PC-3 (cell line): ENCODE data around the gene SRRM2. TPM values are rescaled to one million over a fixed set of nuclear protein-coding genes. Genes with fewer than 3 reads are reported as not detected.

ENCODE experiments used
- ATAC-seq: fragments of 200-7000 bp; cut with Tn5 transposase; 2 replicates; pipeline ENCODE4 v1.9.1; 2020; ENCODE audit warnings: mild to moderate bottlenecking, moderate library complexity
- BruUV-seq: library from RNA; stranded (reverse); fragments of 400-500 nt; replicated peaks from 2 replicates; lab custom pipeline; 2021; lab: Mats Ljungman, UMichigan
- CTCF ChIA-PET: fragments of 300-600 bp; sonication (Branson Sonifier 250); formaldehyde crosslinking; loops from one replicate; lab custom pipeline; 2022; ENCODE audit warnings: antibody characterized with exemption; lab: Charles Lee
- POLR2A ChIA-PET: fragments of 300-600 bp; sonication (Branson Sonifier 250); formaldehyde crosslinking; loops from one replicate; lab custom pipeline; 2022; ENCODE audit warnings: antibody characterized with exemption; ENCODE audit not compliant: unreplicated experiment; lab: Charles Lee
- DNase-seq: peaks from one replicate; pipeline ENCODE4 v3.0.0-alpha.2; 2015
- H2AFZ ChIP-seq: fragments of 300-600 bp; sonication (generic); 2 replicates; pipeline ENCODE4 v1.6.0; 2016; ENCODE audit warnings: antibody characterized with exemption, low read length
- H3F3A ChIP-seq: fragments of 300-600 bp; sonication (generic); one replicate; pipeline ENCODE4 v1.6.0; 2017; ENCODE audit warnings: antibody characterized with exemption, low read length, control low read depth, mild to moderate bottlenecking; ENCODE audit not compliant: unreplicated experiment
- H3K27ac ChIP-seq: fragments of 300-600 bp; sonication (generic); 2 replicates; pipeline ENCODE4 v1.5.1; 2016; ENCODE audit warnings: mild to moderate bottlenecking, low read length
- H3K27me3 ChIP-seq: fragments of 300-600 bp; sonication (generic); 2 replicates; pipeline ENCODE4 v1.6.1; 2016; ENCODE audit warnings: low read length, mixed read lengths
- H3K36me3 ChIP-seq: fragments of 300-600 bp; sonication (generic); 2 replicates; pipeline ENCODE4 v1.6.1; 2016; ENCODE audit warnings: low read depth, mixed run types, low read length, mixed read lengths
- H3K4me1 ChIP-seq: fragments of 300-600 bp; sonication (generic); 2 replicates; pipeline ENCODE4 v1.5.1; 2016; ENCODE audit warnings: low read length; ENCODE audit not compliant: insufficient read depth
- H3K4me2 ChIP-seq: fragments of 300-600 bp; sonication (generic); 2 replicates; pipeline ENCODE4 v1.6.0; 2016; ENCODE audit warnings: low read length
- H3K4me3 ChIP-seq: fragments of 300-600 bp; sonication (generic); 2 replicates; pipeline ENCODE4 v1.5.1; 2016; ENCODE audit warnings: mild to moderate bottlenecking, low read length, mixed read lengths
- H3K79me2 ChIP-seq: fragments of 300-600 bp; sonication (generic); 2 replicates; pipeline ENCODE4 v1.6.1; 2017; ENCODE audit warnings: low read length, mixed read lengths
- H3K9ac ChIP-seq: fragments of 300-600 bp; sonication (generic); 2 replicates; pipeline ENCODE4 v1.6.0; 2016; ENCODE audit warnings: mild to moderate bottlenecking, low read length
- H3K9me2 ChIP-seq: fragments of 300-600 bp; sonication (generic); replicated peaks from 2 replicates; pipeline ENCODE4 v1.6.1; 2016; ENCODE audit warnings: mixed run types, low read length, mixed read lengths
- H3K9me3 ChIP-seq: fragments of 300-600 bp; sonication (generic); 2 replicates; pipeline ENCODE4 v1.6.1; 2016; ENCODE audit warnings: low read length, mixed read lengths
- H4K20me1 ChIP-seq: fragments of 300-600 bp; sonication (generic); 2 replicates; pipeline ENCODE4 v1.6.1; 2016; ENCODE audit warnings: low read length, mixed read lengths
- EZH2 ChIP-seq: fragments of 300-600 bp; sonication (generic); IDR thresholded peaks from one replicate; pipeline ENCODE4 v1.6.1; 2017; ENCODE audit warnings: antibody characterized with exemption, mild to moderate bottlenecking, low read length; ENCODE audit not compliant: unreplicated experiment
- EZH2phosphoT487 ChIP-seq: fragments of 300-600 bp; sonication (generic); IDR thresholded peaks from 2 replicates; pipeline ENCODE4 v1.6.1; 2018; ENCODE audit warnings: mild to moderate bottlenecking, antibody characterized with exemption, low read length, borderline replicate concordance
- intact Hi-C: fragments of 100-400 bp; cut with micrococcal nuclease; formaldehyde crosslinking; loops from 2 replicates; pipeline ENCODE4 v1.9.0; 2023
- total RNA-seq: library from RNA; depleted of rRNA; stranded (reverse); fragments of >200 nt; gene quantifications from 2 replicates; pipeline ENCODE4 v1.2.3, GENCODE V29; 2014
- TF ChIP-seq, protein P1 (sequence below): fragments of 300-600 bp; sonication (generic); conservative IDR thresholded peaks from 2 replicates; pipeline ENCODE4 v1.5.1; 2017; ENCODE audit warnings: antibody characterized with exemption, low read depth, mild to moderate bottlenecking, low read length

SRRM2 gene
- total RNA-seq, 1 experiment from 2014 or later: 72.6 TPM

- DNase-seq (no peak), ATAC-seq (no peak)
- POLR2A ChIA-PET: no interaction called here
- BruUV-seq: no TSS peak
- Histone ChIP-seq H3K27ac (no peak overlapping the region), H2AFZ (no peak overlapping the region), H4K20me1 (no peaks in the 10 kb centered on the region), H3K9me3 (no peaks in the 10 kb centered on the region), H3F3A (no peaks in the 10 kb centered on the region), H3K9me2 (no peaks in the 10 kb centered on the region), H3K9ac (no peak overlapping the region), H3K79me2 (no peaks in the 10 kb centered on the region), H3K4me2 (no peak overlapping the region), H3K4me1 (no peaks in the 10 kb centered on the region), H3K36me3 (no peaks in the 10 kb centered on the region; the same call in 1 of the 2 replicates), H3K27me3 (no peaks in the 10 kb centered on the region), H3K4me3 (no peak overlapping the region)
- intact Hi-C loops: no loop called here
- CTCF ChIA-PET: no interaction called here
- TF ChIP-seq, protein P1, sequence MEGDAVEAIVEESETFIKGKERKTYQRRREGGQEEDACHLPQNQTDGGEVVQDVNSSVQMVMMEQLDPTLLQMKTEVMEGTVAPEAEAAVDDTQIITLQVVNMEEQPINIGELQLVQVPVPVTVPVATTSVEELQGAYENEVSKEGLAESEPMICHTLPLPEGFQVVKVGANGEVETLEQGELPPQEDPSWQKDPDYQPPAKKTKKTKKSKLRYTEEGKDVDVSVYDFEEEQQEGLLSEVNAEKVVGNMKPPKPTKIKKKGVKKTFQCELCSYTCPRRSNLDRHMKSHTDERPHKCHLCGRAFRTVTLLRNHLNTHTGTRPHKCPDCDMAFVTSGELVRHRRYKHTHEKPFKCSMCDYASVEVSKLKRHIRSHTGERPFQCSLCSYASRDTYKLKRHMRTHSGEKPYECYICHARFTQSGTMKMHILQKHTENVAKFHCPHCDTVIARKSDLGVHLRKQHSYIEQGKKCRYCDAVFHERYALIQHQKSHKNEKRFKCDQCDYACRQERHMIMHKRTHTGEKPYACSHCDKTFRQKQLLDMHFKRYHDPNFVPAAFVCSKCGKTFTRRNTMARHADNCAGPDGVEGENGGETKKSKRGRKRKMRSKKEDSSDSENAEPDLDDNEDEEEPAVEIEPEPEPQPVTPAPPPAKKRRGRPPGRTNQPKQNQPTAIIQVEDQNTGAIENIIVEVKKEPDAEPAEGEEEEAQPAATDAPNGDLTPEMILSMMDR: no peak
- TF ChIP-seq EZH2phosphoT487 (no peak), EZH2 (no peak)
Observed at GRCh38 chr16:2706085-2706484, 46.4 kb upstream of the SRRM2 start.

DNA sequence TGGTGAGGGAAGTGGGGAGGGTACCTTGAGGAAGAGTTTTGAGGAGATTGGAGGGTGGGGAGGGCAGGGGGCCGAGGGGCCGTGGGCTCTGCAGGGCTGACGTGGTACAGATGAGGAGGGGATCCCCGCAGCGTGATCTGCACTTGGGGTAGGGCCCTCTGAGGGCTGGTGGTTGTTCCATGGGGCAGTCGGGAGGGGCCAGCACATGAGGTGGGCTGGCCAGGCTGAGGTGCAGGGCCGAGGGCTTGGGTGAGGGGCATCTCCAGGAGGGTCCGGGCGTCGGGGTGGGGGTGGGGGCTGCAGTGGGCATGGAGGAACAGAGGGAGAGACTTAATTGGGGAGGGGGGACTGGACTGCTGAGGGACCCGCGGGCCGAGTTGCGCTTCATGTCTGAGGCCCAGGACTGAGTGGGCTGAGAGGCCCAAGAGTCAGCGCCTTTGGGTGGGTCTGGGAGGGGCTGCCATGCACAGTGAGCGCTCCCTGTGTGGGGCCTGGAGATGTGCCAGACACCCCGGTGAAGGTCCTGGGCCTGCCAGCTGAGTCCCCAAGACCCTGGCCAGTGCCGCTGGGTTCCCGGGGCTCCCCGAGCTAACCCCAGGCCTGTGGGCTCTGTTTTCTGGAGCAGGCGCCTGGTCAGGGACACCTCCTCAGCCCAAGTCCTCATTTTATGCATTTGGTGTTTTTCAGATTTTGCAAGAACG, 45.7 kb upstream of the SRRM2 start:
- ChIA-PET CTCF (no interaction called here), POLR2A (no interaction called here)
- no peaks in the 10 kb centered on the region for H3K79me2 ChIP-seq
- DNase-seq: no peak
- no peaks in the 10 kb centered on the region for H3F3A ChIP-seq
- no peaks in the 10 kb centered on the region for H3K9me2 ChIP-seq
- H3K27me3 ChIP-seq: no peaks in the 10 kb centered on the region
- no peak overlapping the region for H3K4me2 ChIP-seq
- H3K9ac ChIP-seq: no peak overlapping the region
- H3K4me3 ChIP-seq: no peak overlapping the region
- TF ChIP-seq, protein P1: no peak
- TF ChIP-seq EZH2 (no peak), EZH2phosphoT487 (no peak)
- H3K4me1 ChIP-seq: no peaks in the 10 kb centered on the region
- intact Hi-C loops: no loop called here
- no peaks in the 10 kb centered on the region; the same call in 1 of the 2 replicates for H3K36me3 ChIP-seq
- no peak overlapping the region for H2AFZ ChIP-seq
- ATAC-seq: no peak
- BruUV-seq: no TSS peak
- H4K20me1 ChIP-seq: no peaks in the 10 kb centered on the region
- H3K27ac ChIP-seq: no peak overlapping the region
- no peaks in the 10 kb centered on the region for H3K9me3 ChIP-seq
